ENCODE results near the gene TMCC1. TPM values are rescaled to one million over a fixed set of nuclear protein-coding genes. Genes with fewer than 3 reads are reported as not detected.
"Not testable (repeated sequence)": the region's sequence is repeated elsewhere in the genome, so short reads cannot be mapped to it uniquely, and the experiment has no call there.

TMCC1 gene
- polyA plus RNA-seq, 2 of the 4 experiments (the other 2 are of a cell fraction): 30.3 to 75.7 TPM

- 94% methylated on average over 5 of the region's 5 CpGs for WGBS (ENCODE audit: missing lambda C conversion rate)
- POLR2A ChIA-PET: no interaction called here
- FAIRE-seq: no peak
- CTCF ChIA-PET: interaction anchor here (0.6 to 1.4 kb wide), 3 partner anchors 58 to 183 kb away, joined by 3 read pairs; no protein-coding TSS in a partner anchor
- no peak overlapping the region for H3K4me2 ChIP-seq
- no peak for ATAC-seq
- H3K4me3 ChIP-seq: no peak overlapping the region
- H3K27ac ChIP-seq: no peak overlapping the region
- TF ChIP-seq ZSCAN20 (CRISPR knock-in tag; IDR thresholded peaks at IDR 0.05) (no peak), RNF2 (IDR thresholded peaks at IDR 0.05; ENCODE audit: borderline replicate concordance, low read depth) (no peak), EHF (CRISPR knock-in tag; IDR thresholded peaks at IDR 0.05) (no peak), SREBF2 (IDR thresholded peaks at IDR 0.05) (no peak), USF2 (IDR thresholded peaks at IDR 0.05) (no peak), KDM5A (IDR thresholded peaks at IDR 0.05) (no peak)
- no peaks in the 10 kb centered on the region for H3K9me3 ChIP-seq
- no peak for DNase-seq (ENCODE audit: low read depth in 1 of 2, low spot score in 1 of 2)
- peaks cover 36% of the 10 kb centered on the region for H3K4me1 ChIP-seq
These were observed 58.9 kb downstream of the TMCC1 start for GRCh38 chr3:129834580-129834979.

DNA sequence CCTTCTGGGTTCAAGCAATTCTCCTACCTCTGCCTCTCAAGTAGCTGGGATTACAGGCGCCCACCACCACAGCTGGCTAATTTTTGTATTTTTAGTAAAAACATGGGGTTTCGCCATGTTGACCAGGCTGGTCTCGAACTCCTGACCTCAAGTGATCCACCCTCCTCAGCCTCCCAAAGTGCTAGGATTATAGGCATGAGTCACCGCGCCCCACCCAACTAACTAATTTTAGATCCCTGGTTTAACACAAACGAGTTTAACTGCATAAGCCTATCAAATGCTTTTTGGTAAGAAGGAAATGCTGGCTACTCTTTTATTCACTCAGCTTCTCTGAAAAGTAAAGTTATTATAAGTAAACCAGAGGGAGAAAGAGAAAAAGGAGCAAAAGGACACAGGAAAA lies 61.6 kb downstream of the TMCC1 start:
- DNase-seq (ENCODE audit: low read depth in 1 of 2, low spot score in 1 of 2); H3K9me3 ChIP-seq; ATAC-seq; FAIRE-seq; H3K4me3 ChIP-seq; POLR2A ChIA-PET; TF ChIP-seq FOSL2 (IDR thresholded peaks at IDR 0.05): not testable (repeated sequence)
- WGBS (ENCODE audit: missing lambda C conversion rate): 75% methylated on average over 6 of the region's 6 CpGs
- TF ChIP-seq FOSL2 (CRISPR knock-in tag; IDR thresholded peaks at IDR 0.05): peak; percentile 31
- CTCF ChIA-PET: interaction anchor here (1.4 to 12.8 kb wide), 3 partner anchors 110 to 201 kb away, joined by 4 to 178 read pairs (median 5); no protein-coding TSS in a partner anchor
- H3K4me2 ChIP-seq: peak overlapping the region; percentile 22; the same call in 2 of the 3 replicates
- peaks cover 50% of the 10 kb centered on the region for H3K4me1 ChIP-seq
- peak overlapping the region in 1 of 2 experiments; percentile 59; a peak in 2 of 6 replicates for H3K27ac ChIP-seq

DNA sequence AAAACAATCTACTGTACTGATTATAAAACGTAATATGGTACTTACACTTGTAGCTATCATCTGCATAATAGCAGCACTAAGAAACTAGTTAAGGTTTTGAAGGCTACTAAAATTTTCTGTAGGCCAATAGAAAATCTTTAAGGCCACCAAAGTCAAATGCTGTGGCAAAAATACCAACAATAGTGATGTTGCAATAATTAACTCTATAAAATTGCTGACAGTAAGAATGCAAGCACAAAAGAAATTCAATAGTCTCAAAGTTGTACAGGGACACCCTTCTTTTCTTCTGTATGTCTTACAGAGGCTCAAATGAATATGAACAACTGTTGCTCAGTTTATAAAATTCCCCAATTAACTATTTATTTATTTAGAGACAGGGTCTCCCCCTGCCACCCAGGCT lies 62.0 kb downstream of the TMCC1 start:
- no peaks in the 10 kb centered on the region for H3K9me3 ChIP-seq
- no peak for FAIRE-seq
- 96% methylated on average over 1 of the region's 1 CpG for WGBS (ENCODE audit: missing lambda C conversion rate)
- POLR2A ChIA-PET: no interaction called here
- CTCF ChIA-PET: interaction anchor here (0.9 to 12.8 kb wide), 6 partner anchors 103 to 341 kb away, joined by 4 to 178 read pairs (median 4); no protein-coding TSS in a partner anchor
- no peak for ATAC-seq
- DNase-seq (ENCODE audit: low read depth in 1 of 2, low spot score in 1 of 2): no peak
- peaks cover 49% of the 10 kb centered on the region for H3K4me1 ChIP-seq
- H3K27ac ChIP-seq: peak overlapping the region in 1 of 2 experiments; percentile 59; a peak in 1 of 6 replicates
- H3K4me3 ChIP-seq: no peak overlapping the region
- TF ChIP-seq PBX3 (IDR thresholded peaks at IDR 0.05): no peak
- H3K4me2 ChIP-seq: no peak overlapping the region; the same call in 2 of the 3 replicates

GRCh38 chr3:129829640-129830039 lies 63.9 kb downstream of the TMCC1 start:
- Histone ChIP-seq H3K9me3 (no peaks in the 10 kb centered on the region), H3K27ac (peak overlapping the region; percentile 47 to 57; a peak in 5 of 6 replicates), H3K4me1 (peaks cover 63% of the 10 kb centered on the region), H3K4me3 (no peak overlapping the region), H3K4me2 (peak overlapping the region; percentile 38; the same call in 2 of the 3 replicates)
- FAIRE-seq (no peak), ATAC-seq (peak; percentile 94 to 98), DNase-seq (ENCODE audit: low read depth in 1 of 2, low spot score in 1 of 2) (peak; percentile 30 to 87)
- TF ChIP-seq, protein P1, sequence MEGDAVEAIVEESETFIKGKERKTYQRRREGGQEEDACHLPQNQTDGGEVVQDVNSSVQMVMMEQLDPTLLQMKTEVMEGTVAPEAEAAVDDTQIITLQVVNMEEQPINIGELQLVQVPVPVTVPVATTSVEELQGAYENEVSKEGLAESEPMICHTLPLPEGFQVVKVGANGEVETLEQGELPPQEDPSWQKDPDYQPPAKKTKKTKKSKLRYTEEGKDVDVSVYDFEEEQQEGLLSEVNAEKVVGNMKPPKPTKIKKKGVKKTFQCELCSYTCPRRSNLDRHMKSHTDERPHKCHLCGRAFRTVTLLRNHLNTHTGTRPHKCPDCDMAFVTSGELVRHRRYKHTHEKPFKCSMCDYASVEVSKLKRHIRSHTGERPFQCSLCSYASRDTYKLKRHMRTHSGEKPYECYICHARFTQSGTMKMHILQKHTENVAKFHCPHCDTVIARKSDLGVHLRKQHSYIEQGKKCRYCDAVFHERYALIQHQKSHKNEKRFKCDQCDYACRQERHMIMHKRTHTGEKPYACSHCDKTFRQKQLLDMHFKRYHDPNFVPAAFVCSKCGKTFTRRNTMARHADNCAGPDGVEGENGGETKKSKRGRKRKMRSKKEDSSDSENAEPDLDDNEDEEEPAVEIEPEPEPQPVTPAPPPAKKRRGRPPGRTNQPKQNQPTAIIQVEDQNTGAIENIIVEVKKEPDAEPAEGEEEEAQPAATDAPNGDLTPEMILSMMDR (IDR thresholded peaks at IDR 0.05): peak; percentile 84
- TF ChIP-seq FOSL2 (IDR thresholded peaks at IDR 0.05): no peak
- TF ChIP-seq FOSL2 (CRISPR knock-in tag; IDR thresholded peaks at IDR 0.05): peak; percentile 48
- TF ChIP-seq RAD21 (conservative IDR thresholded peaks at IDR 0.05 in 1 of 2, IDR thresholded peaks at IDR 0.05 in 1 of 2): peak; percentile 86 to 88
- TF ChIP-seq SMC3 (IDR thresholded peaks at IDR 0.05): peak; percentile 85
- TF ChIP-seq RFX5 (IDR thresholded peaks at IDR 0.05): no peak
- CTCF ChIA-PET: interaction anchor here (0.6 to 12.8 kb wide), 16 partner anchors 20 to 343 kb away, joined by 3 to 178 read pairs (median 4); no protein-coding TSS in a partner anchor
- POLR2A ChIA-PET: interaction anchor here (0.6 to 1.0 kb wide), 3 partner anchors 203 to 513 kb away, joined by 3 to 5 read pairs (median 5); a partner anchor contains a TSS

Data from A549 (cell line).